LNCaP clone FGC (cell line): ENCODE data around the gene ILF3.

Source experiments
- DNase-seq: peaks from one replicate; pipeline ENCODE4 v3.0.0-alpha.2; 2011; ENCODE audit warnings: low read depth
- H3K4me3 ChIP-seq: 2 replicates; pipeline ENCODE4 v1.5.1; 2011; ENCODE audit warnings: mild to moderate bottlenecking, low read depth, low read length, control low read depth
- TF ChIP-seq, protein P1 (sequence below): IDR thresholded peaks from 2 replicates; pipeline ENCODE4 v1.5.1; 2012; ENCODE audit warnings: mild to moderate bottlenecking; ENCODE audit not compliant: control insufficient read depth, insufficient read depth; ENCODE audit errors: extremely low read depth

ILF3 gene

DNA sequence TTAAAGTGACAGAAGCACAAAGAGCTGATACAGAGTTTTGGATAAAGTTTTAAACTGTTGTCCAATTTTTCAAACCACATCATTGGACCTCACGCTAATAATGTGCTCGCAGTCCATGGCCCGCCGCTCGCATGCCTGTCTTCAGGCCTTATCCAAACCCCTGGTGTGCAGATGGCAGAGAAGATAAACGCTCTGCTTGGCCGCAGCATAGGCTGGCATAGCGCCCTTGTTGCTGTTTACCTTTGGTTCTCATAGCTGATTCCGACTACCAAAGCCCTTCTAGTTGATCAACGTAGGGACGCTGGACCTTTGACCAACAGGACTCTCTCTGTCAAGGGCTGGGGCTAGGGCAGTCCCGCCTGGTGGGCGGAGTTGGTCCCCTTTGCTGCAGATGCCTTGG, 23.6 kb downstream of the ILF3 start:
- no peak overlapping the region for H3K4me3 ChIP-seq
- TF ChIP-seq, protein P1, sequence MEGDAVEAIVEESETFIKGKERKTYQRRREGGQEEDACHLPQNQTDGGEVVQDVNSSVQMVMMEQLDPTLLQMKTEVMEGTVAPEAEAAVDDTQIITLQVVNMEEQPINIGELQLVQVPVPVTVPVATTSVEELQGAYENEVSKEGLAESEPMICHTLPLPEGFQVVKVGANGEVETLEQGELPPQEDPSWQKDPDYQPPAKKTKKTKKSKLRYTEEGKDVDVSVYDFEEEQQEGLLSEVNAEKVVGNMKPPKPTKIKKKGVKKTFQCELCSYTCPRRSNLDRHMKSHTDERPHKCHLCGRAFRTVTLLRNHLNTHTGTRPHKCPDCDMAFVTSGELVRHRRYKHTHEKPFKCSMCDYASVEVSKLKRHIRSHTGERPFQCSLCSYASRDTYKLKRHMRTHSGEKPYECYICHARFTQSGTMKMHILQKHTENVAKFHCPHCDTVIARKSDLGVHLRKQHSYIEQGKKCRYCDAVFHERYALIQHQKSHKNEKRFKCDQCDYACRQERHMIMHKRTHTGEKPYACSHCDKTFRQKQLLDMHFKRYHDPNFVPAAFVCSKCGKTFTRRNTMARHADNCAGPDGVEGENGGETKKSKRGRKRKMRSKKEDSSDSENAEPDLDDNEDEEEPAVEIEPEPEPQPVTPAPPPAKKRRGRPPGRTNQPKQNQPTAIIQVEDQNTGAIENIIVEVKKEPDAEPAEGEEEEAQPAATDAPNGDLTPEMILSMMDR, result no peak
- DNase-seq, result peak; percentile 93

GRCh38 chr19:10678813-10679212, 24.7 kb downstream of the ILF3 start:
- H3K4me3 ChIP-seq, result no peak overlapping the region
- DNase-seq, result no peak
- TF ChIP-seq, protein P1, result no peak

DNA sequence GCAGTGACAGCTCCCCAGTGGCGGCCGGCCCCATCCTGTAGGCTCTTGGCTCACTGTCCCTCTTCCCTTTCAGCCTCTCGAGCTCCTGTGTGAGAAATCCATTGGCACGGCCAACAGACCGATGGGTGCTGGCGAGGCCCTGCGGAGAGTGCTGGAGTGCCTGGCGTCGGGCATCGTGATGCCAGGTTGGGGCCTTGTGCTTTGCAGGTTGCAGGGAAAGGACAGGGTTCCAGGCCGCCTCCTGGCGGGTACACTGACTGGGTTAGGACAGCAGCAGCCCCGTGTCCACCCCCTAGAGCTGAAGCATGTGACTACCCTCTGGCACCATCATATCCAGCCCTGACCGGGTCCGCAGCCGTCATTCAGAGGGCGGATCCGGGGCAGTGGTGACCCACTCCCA, 25.6 kb downstream of the ILF3 start:
- TF ChIP-seq, protein P1, result no peak
- H3K4me3 ChIP-seq, result no peak overlapping the region
- no peak for DNase-seq

DNA sequence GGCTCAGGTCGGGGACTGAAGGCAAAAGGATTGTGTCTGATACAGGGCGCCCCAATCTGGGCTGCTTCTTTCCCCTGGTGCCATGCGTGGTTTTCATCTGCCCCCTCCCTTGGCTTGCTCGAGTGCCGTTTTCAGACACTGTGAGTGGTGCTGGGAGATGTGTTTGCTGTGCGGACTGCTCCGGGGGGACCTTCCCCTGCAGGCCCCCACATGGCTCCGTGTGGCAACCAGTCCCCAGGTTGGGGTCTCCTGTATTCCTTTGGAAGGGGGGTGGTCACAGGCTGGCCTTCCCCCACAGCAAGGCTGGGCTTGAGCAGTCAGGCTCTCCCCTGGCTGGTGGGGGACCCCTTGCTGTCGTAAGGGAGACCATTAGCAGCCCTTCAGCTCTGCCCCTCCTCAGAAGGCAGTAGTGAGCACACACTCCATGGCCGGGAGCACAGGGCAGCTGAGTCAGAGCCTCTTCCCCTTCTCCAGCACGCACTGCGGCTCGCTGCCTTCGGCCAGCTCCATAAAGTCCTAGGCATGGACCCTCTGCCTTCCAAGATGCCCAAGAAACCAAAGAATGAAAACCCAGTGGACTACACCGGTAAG, 26.5 kb downstream of the ILF3 start:
- TF ChIP-seq, protein P1, result no peak
- no peak for DNase-seq

GRCh38 chr19:10681658-10682057, 27.5 kb downstream of the ILF3 start:
- TF ChIP-seq, protein P1, result no peak
- H3K4me3 ChIP-seq, result no peak overlapping the region
- no peak for DNase-seq

More for the DNA sequence above, 26.5 kb downstream of the ILF3 start:
- H3K4me3 ChIP-seq, result no peak overlapping the region

DNA sequence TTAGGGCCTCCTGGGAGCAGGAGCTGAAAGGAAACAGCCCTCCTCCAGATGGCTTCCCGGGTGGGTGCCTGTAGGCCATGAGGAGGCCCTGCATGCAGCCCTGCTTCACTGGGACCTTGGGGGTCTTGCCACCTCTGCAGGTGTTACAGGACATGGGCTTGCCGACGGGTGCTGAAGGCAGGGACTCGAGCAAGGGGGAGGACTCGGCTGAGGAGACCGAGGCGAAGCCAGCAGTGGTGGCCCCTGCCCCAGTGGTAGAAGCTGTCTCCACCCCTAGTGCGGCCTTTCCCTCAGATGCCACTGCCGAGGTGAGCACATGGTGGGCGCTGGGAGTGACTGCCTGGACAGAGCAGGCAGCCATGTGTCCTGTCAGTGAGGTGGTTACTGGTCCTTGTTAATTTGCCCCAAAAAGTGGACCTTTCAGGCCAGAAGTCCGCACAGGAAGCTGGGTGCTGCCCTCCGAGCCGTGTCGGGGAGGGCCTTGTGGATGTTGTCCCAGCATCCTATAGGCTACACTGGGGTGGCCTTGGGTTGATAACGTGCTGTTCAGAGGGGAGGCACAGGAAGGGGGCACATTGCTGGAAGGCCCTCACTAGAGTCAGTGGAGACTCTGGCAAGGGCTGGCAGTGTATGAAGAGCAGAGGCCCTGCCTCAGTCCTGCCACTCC, 28.4 kb downstream of the ILF3 start:
- no peak for DNase-seq
- H3K4me3 ChIP-seq, result no peak overlapping the region
- TF ChIP-seq, protein P1, result no peak

GRCh38 chr19:10683064-10683426, 28.9 kb downstream of the ILF3 start:
- H3K4me3 ChIP-seq, result no peak overlapping the region
- TF ChIP-seq, protein P1, result no peak
- DNase-seq, result no peak
